ENCODE measurements around the gene IKZF1.
A peak's percentile ranks its signal among the peaks of the same experiment; 100 is the strongest.

Gene IKZF1

GRCh38 chr7:50362712-50363282 is 58.3 kb downstream of the IKZF1 start:
- Histone ChIP-seq H3K4me2 (ENCODE audit: insufficient read depth, low read length) (no peak overlapping the region), H3K4me3 (ENCODE audit: low read depth in 1 of 2, low read length in 2 of 2) (no peak overlapping the region), H3K4me1 (ENCODE audit: insufficient read depth, low read length) (peaks cover 56% of the 10 kb centered on the region), H3K9me3 (ENCODE audit: insufficient read depth, low read length, severe bottlenecking) (no peaks in the 10 kb centered on the region), H2AFZ (ENCODE audit: low read depth, low read length) (no peak overlapping the region), H3K27me3 (ENCODE audit: insufficient read depth, low read length, poor library complexity) (no peaks in the 10 kb centered on the region), H3K9ac (ENCODE audit: low read depth, low read length) (no peak overlapping the region; the same call in 1 of the 2 replicates), H4K20me1 (ENCODE audit: insufficient read depth, low read length) (no peaks in the 10 kb centered on the region), H3K79me2 (ENCODE audit: insufficient read depth, low read length) (peaks cover 87% of the 10 kb centered on the region), H3K36me3 (ENCODE audit: insufficient read depth, low read length) (peaks cover 71% of the 10 kb centered on the region), H3K27ac (ENCODE audit: low read length) (peak overlapping the region; percentile 95)
- DNase-seq (peak; percentile 70), ATAC-seq (ENCODE audit: insufficient read depth, low read depth) (0 out of 3 replicates have a peak, but pooled peaks have one; percentile 10)
- TF ChIP-seq CTCF (IDR thresholded peaks at IDR 0.05; ENCODE audit: borderline replicate concordance, extremely low read depth, low read length, poor library complexity, severe bottlenecking) (no peak), EZH2 (IDR thresholded peaks at IDR 0.05; ENCODE audit: borderline replicate concordance, low read depth, low read length, severe bottlenecking) (no peak)

GRCh38 chr7:50363327-50364060 is 59.0 kb downstream of the IKZF1 start:
- no peak overlapping the region for H3K4me3 ChIP-seq (ENCODE audit: low read depth in 1 of 2, low read length in 2 of 2)
- no peaks in the 10 kb centered on the region for H3K9me3 ChIP-seq (ENCODE audit: insufficient read depth, low read length, severe bottlenecking)
- peak overlapping the region; percentile 95 for H3K27ac ChIP-seq (ENCODE audit: low read length)
- peaks cover 87% of the 10 kb centered on the region for H3K79me2 ChIP-seq (ENCODE audit: insufficient read depth, low read length)
- no peak for ATAC-seq (ENCODE audit: insufficient read depth, low read depth)
- H4K20me1 ChIP-seq (ENCODE audit: insufficient read depth, low read length) = no peaks in the 10 kb centered on the region
- no peak overlapping the region for H2AFZ ChIP-seq (ENCODE audit: low read depth, low read length)
- DNase-seq = no peak
- H3K4me1 ChIP-seq (ENCODE audit: insufficient read depth, low read length) = peaks cover 49% of the 10 kb centered on the region
- H3K9ac ChIP-seq (ENCODE audit: low read depth, low read length) = no peak overlapping the region
- H3K4me2 ChIP-seq (ENCODE audit: insufficient read depth, low read length) = no peak overlapping the region
- H3K27me3 ChIP-seq (ENCODE audit: insufficient read depth, low read length, poor library complexity) = no peaks in the 10 kb centered on the region
- peaks cover 72% of the 10 kb centered on the region for H3K36me3 ChIP-seq (ENCODE audit: insufficient read depth, low read length)
- TF ChIP-seq EZH2 (IDR thresholded peaks at IDR 0.05; ENCODE audit: borderline replicate concordance, low read depth, low read length, severe bottlenecking) (no peak), CTCF (IDR thresholded peaks at IDR 0.05; ENCODE audit: borderline replicate concordance, extremely low read depth, low read length, poor library complexity, severe bottlenecking) (no peak)

GRCh38 chr7:50364645-50365044 is 60.1 kb downstream of the IKZF1 start:
- H3K79me2 ChIP-seq (ENCODE audit: insufficient read depth, low read length) = peaks cover 85% of the 10 kb centered on the region
- no peak overlapping the region for H3K9ac ChIP-seq (ENCODE audit: low read depth, low read length)
- H3K4me1 ChIP-seq (ENCODE audit: insufficient read depth, low read length) = peaks cover 37% of the 10 kb centered on the region
- H3K36me3 ChIP-seq (ENCODE audit: insufficient read depth, low read length) = peaks cover 78% of the 10 kb centered on the region
- no peak overlapping the region for H3K4me3 ChIP-seq (ENCODE audit: low read depth in 1 of 2, low read length in 2 of 2)
- TF ChIP-seq EZH2 (IDR thresholded peaks at IDR 0.05; ENCODE audit: borderline replicate concordance, low read depth, low read length, severe bottlenecking) (no peak), CTCF (IDR thresholded peaks at IDR 0.05; ENCODE audit: borderline replicate concordance, extremely low read depth, low read length, poor library complexity, severe bottlenecking) (no peak)
- no peaks in the 10 kb centered on the region for H3K27me3 ChIP-seq (ENCODE audit: insufficient read depth, low read length, poor library complexity)
- no peaks in the 10 kb centered on the region for H4K20me1 ChIP-seq (ENCODE audit: insufficient read depth, low read length)
- peak overlapping the region; percentile 37 for H3K27ac ChIP-seq (ENCODE audit: low read length)
- no peak for ATAC-seq (ENCODE audit: insufficient read depth, low read depth)
- H2AFZ ChIP-seq (ENCODE audit: low read depth, low read length) = no peak overlapping the region
- no peaks in the 10 kb centered on the region for H3K9me3 ChIP-seq (ENCODE audit: insufficient read depth, low read length, severe bottlenecking)
- no peak for DNase-seq
- no peak overlapping the region for H3K4me2 ChIP-seq (ENCODE audit: insufficient read depth, low read length)

All from DND-41 (cell line).